ENCODE results near the gene AVPI1. TPM values are rescaled to one million over a fixed set of nuclear protein-coding genes. Genes with fewer than 3 reads are reported as not detected.
"Not testable (repeated sequence)": the region's sequence is repeated elsewhere in the genome, so short reads cannot be mapped to it uniquely, and the experiment has no call there.

The AVPI1 gene
- total RNA-seq, 1 donor from 2014 or later: 1.1 TPM

DNA sequence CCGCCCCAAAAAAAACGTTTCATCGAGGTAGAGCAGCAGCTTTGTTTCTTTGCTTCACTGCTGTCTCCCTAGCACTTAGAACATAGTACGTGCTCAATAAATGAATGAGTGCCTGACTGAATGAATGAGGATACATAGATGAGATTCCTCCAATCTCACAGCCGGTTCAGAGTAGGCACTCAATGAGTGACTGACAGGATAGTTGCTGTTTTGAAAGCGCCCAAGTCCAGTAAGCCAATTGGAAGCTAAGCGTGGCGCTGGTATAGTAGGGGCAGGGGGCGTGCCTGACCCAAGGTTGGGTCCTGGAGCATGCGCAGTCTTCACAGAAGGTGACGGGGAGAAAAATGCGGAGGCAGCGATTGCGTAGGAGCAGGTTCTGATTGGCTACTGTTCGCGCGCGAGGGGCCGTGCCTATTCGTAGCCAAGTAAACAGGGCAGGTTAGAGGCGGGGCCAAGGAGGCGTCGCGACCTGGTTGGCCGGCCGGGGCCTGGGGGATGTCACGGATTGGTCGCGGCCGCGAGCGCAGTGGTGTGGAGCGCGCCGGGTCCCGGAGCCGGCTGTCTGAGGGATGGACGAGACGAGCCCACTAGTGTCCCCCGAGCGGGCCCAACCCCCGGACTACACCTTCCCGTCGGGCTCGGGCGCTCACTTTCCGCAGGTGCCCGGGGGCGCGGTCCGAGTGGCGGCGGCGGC lies 46.7 kb downstream of the AVPI1 start, which contains the start of gene PI4K2A:
TSS of gene PI4K2A (plus strand) at position 498 of the 694 bp plus-strand sequence. CDS start at position 570, 72 bp downstream.
- DNase-seq: peak; percentile 98

DNA sequence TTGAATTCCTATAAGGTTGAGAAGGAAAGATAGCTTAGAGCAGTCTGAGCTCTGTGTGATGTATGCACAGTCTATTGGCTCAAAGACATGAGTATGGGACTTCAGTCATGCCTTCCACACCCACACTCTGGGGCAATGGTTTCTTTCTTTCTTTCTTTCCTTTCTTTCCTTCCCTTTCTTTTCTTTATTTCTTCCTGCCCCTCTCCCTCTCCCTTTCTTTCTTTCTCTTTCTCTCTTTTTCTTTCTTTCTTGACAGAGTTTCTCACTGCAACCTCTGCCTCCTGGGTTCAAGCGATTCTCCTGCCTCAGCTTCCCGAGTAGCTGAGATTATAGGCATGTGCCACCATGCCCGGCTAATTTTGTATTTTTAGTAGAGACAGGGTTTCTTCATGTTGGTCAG lies 48.0 kb downstream of the AVPI1 start:
- not testable (repeated sequence) for DNase-seq

DNA sequence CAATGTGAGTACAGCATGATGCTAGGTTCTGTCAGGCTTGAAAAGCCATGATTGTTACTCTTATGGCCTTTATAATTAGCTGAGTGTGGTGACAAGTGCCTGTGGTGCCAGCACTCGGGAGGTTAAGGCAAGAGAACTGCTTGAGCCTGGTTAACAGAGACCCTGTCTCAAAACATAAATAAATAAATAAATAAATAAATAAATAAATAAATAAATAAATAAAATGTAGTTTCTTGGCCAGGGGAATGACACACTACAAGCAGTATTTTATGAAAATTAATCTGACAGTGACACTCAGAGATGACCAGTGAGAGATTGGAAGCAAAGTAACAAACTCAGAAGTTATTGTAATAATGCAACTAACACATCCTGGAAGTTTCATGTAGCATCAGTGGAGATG lies 51.5 kb downstream of the AVPI1 start:
- DNase-seq: no peak

DNA sequence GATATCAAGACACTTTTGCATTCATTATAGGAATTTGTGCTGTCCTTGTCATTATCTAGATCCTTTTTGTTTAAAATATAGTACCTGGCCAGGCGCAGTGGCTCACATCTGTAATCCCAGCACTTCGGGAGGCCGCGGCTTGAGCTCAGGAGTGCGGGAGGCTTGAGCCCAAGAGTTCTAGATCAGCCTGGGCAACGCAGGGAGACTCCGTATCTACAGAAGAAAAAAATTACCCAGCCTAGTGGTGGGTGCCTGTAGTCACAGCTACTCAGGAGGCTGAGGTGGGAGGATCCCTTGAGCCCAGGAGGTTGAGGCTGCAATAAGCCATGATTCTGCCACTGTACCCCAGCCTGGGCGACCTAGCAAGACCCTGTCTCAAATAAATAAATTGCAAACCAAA lies 53.1 kb downstream of the AVPI1 start:
- no peak for DNase-seq

DNA sequence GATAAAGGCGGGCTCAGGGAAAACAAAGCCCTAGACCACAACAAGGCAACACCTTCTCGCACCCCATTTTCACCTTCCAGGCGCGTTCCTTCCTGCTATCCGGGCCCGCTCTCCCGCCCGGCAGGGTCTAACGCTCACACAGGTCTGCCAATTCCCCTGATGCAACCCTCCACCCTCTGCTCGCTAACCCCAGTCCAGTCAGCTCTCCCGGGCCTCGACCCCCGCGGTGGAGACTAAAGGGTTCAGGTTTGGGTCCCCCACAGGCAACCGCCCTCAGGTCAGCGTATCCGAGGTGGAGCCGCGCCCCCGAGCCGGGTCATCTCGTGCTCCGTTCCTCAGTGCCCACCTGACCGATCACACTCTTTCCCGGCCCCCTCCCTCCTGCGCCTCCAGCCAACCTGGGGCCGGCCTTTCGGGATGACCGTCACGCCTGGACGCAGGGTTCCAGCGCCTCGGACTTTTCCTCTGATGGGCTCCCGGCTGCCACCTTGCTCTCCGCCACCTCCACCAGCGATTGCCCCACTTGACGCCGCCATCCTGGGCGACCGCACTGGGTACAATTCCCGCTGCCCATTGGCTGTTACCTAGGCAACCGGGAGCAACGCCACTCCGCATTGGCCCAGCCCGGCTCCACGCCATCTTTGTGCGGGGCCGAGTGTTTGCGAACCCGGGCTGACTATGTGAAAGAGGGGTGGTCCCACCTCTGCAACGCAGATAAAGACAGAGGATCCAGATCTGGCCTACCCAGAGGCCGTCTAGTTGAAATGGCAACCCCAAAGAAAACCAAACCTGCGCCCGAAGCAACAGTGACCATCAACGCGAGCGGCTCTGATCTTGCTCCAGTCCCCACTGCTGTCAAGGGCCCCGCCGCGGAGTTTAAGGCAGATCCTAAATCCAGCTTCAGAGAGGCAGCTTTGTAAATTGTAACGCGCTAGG lies 53.8 kb downstream of the AVPI1 start, which contains the start of gene MORN4:
TSS of gene MORN4 (minus strand) at position 552 of the 936 bp plus-strand sequence. CDS start 13,847 bp downstream, outside the sequence.
- DNase-seq: peak; percentile 94

DNA sequence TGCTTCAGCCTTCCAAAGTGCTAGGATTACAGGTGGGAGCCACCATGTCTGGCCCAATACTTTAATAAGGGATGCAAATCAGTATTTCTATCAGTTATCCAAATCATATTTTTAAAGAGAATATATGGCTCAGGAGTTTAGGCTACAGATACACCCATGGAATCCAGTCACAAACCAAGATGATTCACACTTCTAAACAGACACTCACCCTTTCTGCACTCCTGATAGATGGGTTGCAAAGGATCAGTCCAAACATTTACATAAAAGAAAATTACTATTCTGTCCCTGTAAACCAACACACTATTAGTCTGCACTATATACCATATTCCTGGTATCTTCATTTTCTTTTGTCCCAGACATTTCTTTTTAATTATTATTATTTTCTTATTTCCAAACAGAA lies 55.9 kb downstream of the AVPI1 start:
- DNase-seq: no peak

DNA sequence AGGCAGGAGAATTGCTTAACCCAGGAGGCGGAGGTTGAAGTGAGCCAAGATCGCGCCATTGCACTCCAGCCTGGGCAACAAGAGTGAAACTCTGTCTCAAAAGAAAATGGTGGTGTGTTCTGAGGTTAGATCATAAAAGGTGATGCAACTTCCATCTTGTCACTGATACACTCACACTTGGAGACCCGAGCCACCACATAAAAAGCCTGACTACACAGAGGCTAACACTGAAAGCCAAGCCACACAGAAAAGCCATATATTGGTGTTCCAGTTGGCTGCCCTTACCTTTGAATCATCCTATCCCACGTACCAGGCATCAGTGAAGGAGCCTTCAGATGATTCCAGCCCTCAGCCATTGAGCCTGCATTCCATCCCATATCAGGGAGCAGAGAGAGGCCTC lies 57.8 kb downstream of the AVPI1 start:
- no peak for DNase-seq

DNA sequence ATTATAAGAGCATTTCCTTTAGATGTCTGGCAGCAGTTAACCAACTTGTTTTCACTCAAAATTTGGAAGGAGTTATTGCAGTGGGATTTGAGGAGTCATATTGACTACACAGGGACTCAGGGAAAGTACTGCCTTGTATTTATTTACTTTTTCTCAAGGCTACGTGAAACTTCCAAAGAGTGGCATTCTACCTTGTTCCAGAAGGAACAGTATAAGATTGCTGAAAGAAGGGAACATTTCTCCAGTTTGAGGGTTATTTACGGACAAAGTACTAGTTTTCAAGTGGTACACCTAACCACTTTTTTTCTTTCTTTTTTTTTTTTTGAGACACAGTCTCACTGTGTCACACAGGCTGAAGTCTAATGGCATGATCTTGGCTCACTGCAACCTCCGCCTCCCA lies 58.8 kb downstream of the AVPI1 start:
- no peak for DNase-seq

DNA sequence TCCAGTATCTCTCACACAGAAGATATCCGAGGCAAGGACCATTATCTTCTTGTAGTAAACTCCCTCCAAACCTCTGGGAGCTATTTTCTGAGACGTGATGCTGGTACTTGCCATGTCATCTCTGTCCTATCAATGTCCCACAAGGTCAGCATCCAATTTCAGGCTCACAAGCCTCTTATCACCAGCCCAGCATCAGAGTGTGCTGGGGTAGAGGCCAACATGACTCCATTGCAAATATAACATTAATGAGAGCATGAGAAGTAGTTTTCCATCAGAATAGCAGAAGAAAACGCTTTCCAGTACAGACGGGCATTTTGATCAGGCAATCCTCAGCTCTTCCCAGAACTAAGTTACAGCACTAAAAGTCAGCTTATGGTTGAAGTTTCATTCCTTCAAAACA lies 59.3 kb downstream of the AVPI1 start:
- DNase-seq: no peak

Other genes with a start within 250 kb of the AVPI1 start
- 38.7 TPM for gene EXOSC1, start 241.2 kb downstream of the AVPI1 start, total RNA-seq
- gene ZDHHC16, start 241.1 kb downstream of the AVPI1 start, total RNA-seq: 21.2 TPM
- 55.4 TPM for gene MMS19, start 188.8 kb downstream of the AVPI1 start, total RNA-seq
- gene UBTD1, start 188.3 kb downstream of the AVPI1 start, total RNA-seq: 1.1 TPM
- gene ANKRD2, start 114.5 kb downstream of the AVPI1 start, total RNA-seq: not detected
- gene HOGA1, start 102.9 kb downstream of the AVPI1 start, total RNA-seq: 0.62 TPM
- gene C10orf62, start 97.5 kb downstream of the AVPI1 start, total RNA-seq: not detected
- 36.8 TPM for gene MORN4, start 53.7 kb downstream of the AVPI1 start, total RNA-seq
- 8.7 TPM for gene PI4K2A, start 46.6 kb downstream of the AVPI1 start, total RNA-seq
- gene MARVELD1, start 26.5 kb upstream of the AVPI1 start, total RNA-seq: 3.4 TPM
- 49.0 TPM for gene ZFYVE27, start 49.9 kb upstream of the AVPI1 start, total RNA-seq
- gene SFRP5, start 84.8 kb upstream of the AVPI1 start, total RNA-seq: 0.62 TPM
- 11.9 TPM for gene GOLGA7B, start 162.6 kb upstream of the AVPI1 start, total RNA-seq